ENCODE results near the gene BTBD19.
"Not testable (repeated sequence)": the region's sequence is repeated elsewhere in the genome, so short reads cannot be mapped to it uniquely, and the experiment has no call there.

The BTBD19 gene

DNA sequence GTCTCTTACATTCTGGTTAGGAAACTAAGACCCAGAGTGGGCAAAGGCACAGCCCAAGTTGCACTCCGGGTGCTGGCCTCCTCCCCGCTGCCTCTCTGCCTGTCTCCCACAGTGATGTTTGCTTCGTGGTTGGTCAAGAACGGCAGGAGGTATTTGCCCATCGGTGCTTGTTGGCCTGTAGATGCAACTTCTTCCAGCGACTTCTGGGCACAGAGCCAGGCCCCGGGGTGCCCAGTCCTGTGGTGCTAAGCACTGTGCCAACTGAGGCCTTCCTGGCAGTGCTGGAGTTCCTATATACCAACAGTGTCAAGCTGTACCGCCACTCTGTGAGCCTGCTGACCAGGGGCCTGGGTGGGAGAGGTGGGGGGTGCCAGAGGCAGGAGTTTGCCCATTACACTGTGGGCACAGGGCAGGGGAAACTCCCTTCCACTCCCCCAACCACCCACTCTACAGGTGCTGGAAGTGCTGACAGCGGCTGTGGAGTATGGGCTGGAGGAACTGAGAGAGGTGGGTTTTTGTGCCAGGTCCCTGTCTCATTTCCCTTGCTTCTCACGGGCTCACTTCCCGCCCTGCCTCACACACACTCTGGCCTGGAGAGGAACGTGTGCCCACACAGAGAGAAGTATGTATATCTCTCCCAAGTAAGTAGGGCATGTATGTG lies 1.9 kb downstream of the BTBD19 start:
- peak; percentile 19 for DNase-seq

DNA sequence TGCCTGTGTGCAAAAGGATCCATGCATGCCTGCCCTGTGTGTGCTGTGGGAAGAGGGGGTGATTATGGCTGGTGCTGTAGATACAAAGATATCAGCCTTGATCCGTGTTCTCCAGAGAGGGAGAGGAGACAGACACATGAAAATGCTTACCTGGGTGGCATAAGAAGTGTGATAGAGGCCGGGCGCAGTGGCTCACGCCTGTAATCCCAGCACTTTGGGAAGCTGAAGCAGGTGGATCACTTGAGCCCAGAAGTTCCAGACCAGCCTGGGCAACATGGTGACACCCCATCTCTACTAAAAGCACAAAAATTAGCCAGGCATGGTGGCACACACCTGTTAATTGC lies 2.4 kb downstream of the BTBD19 start:
- not testable (repeated sequence) for DNase-seq

DNA sequence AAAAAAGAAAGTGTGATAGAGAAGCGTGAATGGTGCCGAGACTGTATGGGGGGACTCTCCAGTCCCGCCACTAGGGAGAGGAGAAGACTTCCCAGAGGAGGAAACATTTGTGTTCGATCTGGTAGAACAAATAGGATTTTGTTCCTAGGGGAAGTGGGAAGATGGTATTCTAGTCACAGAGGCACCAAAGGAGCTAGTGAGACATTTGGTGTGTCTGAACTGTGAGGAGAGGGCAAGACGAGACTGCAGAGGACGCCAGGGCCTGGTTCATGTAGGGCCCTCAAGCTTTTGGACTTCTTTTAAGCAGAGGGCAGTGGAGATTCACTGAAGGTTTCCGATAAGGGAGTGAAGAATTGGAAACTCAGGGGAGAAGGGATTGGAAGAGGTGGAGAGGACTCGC lies 2.9 kb downstream of the BTBD19 start:
- no peak for DNase-seq

DNA sequence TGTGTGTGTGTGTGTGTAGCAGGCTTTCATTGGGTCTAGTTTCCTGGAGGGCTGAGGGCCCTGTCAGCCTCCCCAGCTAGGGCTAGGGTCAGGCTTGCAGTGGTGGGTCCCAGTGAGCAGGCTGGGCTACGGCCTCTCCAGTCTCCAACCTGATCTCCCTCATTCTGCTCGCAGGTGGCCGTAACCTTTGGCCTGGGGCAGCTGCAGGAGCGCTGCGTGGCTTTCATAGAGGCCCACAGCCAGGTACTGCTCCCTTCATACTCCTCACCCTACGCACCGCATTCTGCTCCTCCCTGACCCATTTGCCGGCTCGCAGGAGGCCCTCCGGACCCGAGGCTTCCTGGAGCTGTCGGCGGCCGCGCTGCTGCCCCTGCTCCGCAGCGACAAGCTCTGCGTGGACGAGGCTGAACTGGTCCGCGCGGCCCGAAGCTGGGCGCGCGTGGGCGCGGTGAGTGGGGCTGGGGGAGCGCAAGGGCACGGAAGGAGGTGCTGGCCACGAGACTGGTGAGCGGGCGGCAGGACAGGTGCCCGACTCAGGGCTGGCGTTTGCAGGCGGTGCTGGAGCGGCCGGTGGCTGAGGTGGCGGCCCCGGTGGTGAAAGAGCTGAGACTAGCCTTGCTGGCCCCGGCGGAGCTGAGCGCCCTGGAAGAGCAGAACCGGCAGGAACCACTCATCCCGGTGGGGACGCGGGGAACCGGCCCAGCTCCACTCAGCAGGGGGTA lies 4.7 kb downstream of the BTBD19 start:
- DNase-seq, result no peak

DNA sequence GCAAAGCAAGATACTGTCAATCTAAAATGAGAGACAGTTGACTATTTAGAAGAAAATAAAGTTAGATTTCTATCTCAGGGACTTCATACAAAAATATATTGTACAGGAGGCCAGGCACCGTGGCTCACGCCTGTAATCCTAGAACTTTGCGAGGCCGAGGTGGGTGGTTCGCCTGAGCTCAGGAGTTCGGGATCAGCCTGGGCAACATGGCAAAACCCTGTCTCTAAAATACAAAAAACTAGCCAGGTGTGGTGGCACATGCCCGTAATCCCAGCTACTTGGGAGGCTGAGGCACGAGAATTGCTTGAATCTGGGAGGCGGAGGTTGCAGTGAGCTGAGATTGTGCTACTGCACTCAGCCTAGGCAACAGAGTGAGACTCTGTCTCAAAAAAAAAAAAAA lies 7.6 kb downstream of the BTBD19 start:
- DNase-seq, result not testable (repeated sequence)

DNA sequence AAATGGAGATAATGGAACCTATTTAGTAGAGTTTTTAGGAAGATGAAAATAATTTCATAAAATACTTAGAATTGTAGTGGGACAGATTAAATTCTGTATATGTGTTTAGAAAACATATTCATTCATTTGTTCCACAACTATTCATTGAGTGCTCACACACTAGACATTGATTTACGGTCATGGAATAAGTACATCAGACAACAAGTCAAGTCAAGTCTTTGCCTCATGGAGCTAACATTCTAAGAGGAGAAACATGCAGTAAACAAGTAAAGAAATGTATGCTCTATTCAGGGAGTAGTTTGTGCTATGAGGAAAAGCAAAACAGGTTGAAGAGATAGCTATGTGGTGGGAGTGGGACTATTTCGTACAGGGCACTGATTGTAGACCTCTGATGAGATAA lies 9.0 kb downstream of the BTBD19 start:
- DNase-seq, result no peak

- no peak for DNase-seq
Measured at GRCh38 chr1:44817771-44818495, 9.6 kb downstream of the BTBD19 start.

GRCh38 chr1:44819196-44819607 lies 10.9 kb downstream of the BTBD19 start:
- peak; percentile 65 for DNase-seq

DNA sequence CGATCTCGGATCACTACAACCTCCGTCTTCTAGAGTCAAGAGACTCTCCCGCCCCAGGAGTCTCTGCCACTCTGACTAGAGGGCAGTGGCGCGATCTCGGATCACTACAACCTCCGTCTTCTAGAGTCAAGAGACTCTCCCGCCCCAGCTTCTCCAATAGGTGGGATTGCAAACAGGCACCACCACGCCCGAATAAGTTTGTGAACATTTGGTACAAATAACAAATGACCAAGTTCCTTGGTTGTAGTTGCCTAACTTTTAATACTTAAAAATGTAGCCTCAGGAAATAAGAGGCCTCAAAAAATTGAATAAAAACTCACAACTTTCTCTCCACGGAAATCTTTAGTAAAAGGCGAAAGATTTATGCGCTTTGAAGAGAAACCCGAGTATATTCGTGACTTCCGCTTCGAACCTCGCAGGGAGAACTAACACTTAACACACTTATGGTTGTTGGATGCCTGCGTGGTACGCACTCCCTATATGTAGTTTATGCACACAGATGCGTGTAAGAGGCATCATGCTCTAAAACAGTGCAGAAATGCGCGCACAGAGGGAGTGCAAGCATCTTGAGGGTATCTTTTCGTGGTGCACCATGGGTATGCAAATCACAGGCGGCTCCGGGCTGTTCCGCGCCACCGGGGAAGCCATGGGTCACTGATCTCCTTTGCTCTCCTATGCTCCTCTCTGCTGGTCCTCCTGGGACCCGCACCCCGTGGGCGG lies 11.4 kb downstream of the BTBD19 start:
- peak; percentile 93 for DNase-seq

DNA sequence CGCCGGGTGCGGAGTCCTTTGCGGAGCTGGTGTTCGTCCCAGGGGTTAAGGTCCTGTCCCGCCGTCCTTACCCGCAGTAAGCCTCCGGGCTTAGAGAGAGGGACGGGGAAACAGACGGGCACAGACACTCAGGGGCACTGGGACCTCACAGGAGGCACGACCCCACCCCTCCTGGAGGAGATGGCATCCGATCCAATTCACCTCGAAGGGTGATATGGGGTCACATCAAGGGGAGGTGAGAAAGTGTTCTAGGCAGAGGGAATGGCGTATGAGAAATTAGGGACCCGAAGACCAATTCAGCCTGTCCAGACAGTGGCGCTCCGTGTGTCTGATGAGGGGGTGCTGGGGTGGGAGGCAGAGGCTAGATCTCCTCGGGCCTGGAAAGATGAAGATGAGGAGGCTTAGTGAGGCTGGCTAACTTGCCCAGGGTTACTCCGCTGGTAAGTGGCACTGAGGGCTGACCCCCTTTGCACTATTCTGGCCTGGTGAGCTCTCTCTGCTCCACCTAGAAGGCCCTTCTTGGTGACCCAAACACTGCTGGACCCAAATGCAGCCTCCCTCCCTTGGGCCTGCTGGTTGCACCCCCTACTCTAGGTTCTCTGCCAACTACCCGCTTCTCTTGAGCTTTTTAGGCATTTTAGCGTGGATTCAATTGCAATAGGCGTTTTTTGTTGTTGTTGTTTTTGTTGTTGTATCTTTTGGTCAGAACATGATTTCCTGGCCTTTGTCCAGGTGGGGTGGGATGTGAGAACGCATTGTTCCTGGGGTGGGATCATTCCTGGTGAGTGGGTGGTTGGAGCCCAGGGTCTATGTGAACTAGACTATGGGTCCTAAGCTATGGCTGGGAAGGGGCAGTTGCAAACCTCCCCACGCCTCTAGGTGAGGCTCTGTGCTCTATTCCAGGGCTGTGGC lies 12.3 kb downstream of the BTBD19 start:
- DNase-seq, result peak; percentile 55

DNA sequence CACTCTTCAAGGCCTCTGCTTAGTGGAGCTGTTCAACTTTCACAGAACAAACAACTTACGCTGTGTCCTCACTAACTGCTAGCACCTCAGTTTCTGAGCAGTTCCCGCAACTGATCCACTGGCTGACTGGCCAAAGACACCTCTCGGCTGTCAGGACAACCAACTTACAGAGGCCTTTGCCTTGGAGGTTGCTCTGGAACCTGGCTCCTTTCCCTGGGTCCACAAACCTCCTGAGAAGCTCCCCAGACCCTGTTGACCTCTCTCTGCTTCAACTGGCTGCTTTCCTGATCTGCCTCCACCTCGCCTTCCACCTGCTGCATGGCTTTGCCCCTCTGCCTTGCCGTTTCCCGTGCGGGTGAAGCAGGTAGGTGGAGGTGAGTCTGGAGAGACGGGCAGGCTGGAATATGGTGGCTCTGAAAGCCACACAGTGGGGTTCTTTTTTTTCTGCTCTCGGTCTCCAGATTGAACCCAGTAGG lies 13.0 kb downstream of the BTBD19 start:
- no peak for DNase-seq

DNA sequence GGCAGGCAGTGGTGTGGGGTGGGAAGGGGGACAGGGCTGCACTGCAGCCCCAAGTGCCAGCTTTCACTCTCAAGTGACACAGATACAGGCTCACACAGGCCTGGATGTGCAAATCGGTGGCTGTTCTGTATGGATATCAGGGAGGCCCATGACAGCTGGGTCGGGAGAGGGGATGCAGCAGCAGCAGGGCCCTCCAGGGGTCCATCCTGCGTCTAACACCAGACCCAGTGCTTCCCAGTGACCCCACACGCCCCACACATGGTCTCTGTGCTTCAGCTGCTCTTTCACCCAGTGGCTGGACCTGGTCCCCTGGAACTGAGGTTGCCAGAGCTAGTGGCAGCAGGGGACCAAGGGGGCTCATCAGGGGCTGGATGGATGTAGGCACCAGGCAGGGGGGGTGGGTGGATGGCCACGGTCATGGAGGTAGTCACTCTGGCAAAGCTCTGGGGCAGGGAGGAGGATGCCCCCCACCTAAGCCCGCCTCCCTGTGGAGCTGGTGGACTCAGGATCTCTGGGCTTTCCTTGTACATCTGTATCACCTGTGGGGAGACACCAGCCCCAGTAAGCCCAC lies 13.9 kb downstream of the BTBD19 start:
- no peak for DNase-seq

DNA sequence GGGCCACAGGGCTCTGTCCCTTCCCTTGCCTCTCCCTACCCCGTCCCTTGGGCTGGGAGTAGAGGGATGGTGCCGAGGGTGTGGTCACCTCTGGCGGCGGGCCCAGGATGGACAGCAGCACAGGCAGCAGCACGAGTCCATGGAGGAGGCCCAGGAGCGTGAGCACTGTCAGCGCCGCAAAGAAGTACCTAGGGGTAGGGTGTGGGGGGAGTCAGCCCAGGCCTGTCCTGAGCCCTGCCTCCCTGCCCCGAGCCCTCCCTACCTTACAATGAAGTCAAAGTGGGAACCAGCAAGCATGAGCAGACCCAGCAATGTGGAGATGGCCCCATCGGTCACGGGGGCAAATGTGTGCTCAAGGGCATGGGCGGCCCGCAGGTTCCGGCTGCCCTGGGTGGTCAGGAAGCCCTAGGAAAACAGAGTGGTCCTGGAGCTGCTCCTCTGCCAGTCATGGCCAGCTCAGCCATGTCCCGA lies 14.7 kb downstream of the BTBD19 start:
- no peak for DNase-seq

- not testable (repeated sequence) for DNase-seq
Measured at GRCh38 chr1:44824392-44824791, 16.1 kb downstream of the BTBD19 start.

DNA sequence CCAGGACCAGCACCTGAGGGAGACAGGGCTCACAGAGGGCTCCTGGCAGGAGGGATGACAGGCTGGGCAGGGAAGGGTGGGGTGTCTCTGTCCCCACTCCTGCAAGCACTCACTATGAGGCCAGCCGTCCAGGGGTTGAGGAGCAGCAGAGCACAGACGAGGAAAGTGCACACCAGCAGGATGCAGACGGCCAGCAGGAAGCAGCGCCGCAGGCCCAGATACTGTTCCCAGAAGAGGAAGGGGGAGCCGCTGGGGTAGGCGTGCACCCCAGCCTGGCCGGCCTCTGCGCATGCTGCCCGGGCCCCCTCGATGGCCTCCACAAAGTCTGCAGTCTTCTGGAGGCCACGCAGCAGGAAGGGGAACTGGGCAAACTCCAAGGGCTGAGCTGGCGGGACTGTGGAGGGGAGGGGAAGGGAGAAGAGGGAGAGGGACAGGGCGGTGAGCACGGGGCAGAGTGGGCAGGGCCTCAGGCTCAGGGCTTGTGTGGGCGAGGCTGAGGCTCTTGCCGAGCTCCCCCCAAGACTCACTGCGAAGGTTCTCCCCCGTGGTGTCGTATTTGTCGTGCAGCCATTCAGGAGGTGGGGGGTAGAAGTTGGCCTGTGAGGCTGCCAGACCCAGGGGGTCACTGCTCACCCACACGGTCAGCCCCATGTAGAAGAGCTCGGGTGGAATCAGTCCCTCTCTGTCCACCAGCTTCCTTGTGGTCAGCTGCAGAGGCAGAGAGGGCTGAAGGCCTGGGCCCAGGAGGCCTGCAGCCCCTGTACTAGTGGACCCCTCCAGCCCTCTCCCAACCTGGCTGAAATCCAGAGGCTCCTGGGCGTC lies 18.3 kb downstream of the BTBD19 start:
- DNase-seq, result no peak

GRCh38 chr1:44827197-44828002 lies 19.1 kb downstream of the BTBD19 start:
- no peak for DNase-seq

DNA sequence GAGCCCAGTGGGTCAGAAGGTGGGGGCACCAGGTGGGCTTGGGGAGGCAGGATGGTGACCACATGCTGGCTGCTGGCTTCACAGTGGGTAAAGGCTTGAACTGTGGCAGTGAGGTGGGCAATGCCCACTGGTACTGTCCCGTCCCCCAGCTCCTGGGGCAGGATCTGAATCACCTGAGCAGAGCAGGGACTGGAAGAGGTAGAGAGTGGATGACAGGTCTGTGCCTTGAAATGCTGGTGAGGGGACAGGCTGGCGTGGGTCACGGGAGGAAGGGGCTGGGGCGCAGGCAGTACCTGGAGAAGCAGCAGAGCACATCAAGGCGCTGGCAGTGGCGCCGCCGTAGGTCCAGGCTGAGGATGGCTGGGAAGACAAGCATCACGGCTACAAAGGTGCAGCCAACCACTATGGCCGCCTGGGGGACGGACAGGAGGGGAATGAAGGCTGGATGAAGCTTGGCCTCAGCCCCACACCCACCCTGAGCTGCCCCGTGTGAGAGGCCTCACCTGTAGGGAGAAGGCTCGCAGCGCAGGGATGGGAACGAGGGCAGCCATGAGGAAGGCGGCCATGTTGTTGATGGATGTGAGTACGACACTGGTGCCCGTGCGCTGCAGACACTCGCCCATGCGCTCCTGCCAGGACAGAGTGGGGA lies 19.8 kb downstream of the BTBD19 start:
- DNase-seq, result no peak

GRCh38 chr1:44828841-44829440 lies 20.6 kb downstream of the BTBD19 start:
- DNase-seq, result no peak

Measured in kidney glomerular epithelial cell (primary cell).